ENCODE measurements around the gene RRAGC.
"Not testable (repeated sequence)": the region's sequence is repeated elsewhere in the genome, so short reads cannot be mapped to it uniquely, and the experiment has no call there.

RRAGC gene

GRCh38 chr1:38817267-38818174, 42.1 kb downstream of the RRAGC start:
- no peak for DNase-seq (ENCODE audit: low read depth in 2 of 2)

DNA sequence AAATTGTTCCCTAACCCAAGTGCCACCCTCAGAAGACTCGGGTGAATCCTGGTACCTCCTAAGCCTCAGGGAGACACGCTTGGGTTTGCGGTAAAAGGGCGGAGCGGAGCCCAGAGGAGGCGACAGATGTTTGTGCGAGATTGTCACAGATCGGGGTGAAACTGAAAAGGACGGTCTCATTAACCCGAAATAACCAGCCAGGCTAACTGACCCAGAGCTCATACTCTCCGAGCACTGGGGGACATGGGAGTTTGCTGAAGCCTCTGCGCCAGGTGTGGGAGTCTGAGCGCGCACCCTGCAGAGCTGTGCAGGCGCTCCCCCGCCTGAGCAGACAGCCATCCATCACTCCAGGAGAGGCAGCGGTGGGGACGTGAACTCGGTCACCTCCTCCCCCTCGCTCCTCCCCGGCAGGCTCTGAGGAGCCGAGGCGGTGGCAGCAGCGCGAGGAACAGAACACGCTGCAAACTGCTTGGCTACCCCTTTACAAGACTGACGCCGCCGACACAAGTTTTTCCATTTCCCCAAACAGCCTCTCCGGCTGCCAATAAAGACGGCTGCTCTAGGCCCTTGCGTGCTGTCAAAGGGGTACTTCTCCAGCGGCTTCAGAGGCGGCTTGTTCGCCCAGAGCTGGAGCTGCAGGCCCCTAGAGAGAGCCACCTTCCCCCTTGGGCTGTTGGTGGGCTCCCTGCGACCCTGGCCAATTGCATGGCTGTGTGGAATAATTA, 43.5 kb downstream of the RRAGC start:
- no peak for DNase-seq (ENCODE audit: low read depth in 2 of 2)

- no peak for DNase-seq (ENCODE audit: low read depth in 2 of 2)
Measured at GRCh38 chr1:38814984-38815464, 44.5 kb downstream of the RRAGC start.

DNA sequence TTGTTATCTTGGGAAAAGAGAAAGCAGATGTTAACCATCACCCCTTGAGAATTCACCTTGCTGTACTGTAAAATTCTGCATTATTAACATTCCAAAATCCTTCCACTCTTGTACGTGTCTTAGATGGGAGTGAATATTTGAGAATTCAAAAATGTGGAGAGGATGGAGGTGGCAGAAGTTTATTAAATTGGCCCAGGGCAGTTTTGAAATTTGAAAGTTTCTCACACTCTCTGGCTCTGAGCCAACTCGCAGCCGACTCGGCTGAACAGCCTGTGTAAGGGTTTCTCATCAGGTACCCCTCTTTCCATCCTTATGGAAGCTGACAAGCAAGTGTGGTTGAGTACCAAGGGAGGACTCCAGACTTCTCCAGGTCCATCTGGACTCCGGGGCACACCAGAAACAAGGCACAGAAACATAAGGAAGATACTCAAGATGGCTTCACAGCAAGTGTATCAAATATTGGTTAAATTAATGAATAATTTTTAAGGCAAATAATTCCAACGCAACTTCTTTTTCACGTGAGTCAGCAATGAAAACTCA, 45.1 kb downstream of the RRAGC start:
- no peak for DNase-seq (ENCODE audit: low read depth in 2 of 2)

DNA sequence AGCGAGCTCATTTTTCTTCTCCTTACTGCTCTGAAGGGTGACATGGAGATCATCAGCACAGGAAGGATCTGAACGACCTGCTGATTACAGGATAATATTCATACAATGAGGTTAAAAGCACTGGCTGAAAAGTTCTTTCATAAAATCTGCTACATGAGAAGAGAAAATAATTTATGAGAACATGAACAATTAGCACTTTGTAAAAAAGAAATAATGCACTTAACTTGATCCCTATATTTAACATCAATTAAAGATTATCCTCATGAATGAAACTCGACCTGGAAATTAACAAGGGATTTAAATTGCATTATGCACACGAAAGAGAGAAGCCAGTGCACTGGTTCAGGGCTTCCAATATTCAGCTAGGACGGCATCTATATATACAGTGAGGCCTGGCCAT, 46.6 kb downstream of the RRAGC start:
- DNase-seq (ENCODE audit: low read depth in 2 of 2), result no peak

DNA sequence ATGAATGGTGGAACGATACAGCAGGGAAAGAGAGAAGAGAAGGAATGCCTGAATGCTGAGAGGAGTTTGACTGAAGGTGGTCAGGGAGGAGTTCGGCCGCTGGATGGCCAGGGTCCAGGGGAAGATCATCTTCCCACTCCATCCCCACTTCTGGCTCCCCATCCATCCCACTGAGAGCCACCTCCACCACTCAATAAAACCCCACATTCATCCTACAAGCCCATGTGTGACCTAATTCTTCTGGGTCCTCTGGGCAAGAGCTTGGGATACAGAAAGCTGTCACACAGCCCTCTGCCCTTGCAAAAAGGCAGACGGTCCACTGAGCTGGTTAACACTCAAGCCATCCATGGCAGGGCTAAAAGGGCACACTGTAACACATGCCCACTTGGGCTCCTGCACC, 48.1 kb downstream of the RRAGC start:
- not testable (repeated sequence) for DNase-seq (ENCODE audit: low read depth in 2 of 2)

GRCh38 chr1:38806090-38806489, 53.5 kb downstream of the RRAGC start:
- DNase-seq (ENCODE audit: low read depth in 2 of 2), result no peak

- no peak for DNase-seq (ENCODE audit: low read depth in 2 of 2)
Measured at GRCh38 chr1:38805036-38805435, 54.5 kb downstream of the RRAGC start.

DNA sequence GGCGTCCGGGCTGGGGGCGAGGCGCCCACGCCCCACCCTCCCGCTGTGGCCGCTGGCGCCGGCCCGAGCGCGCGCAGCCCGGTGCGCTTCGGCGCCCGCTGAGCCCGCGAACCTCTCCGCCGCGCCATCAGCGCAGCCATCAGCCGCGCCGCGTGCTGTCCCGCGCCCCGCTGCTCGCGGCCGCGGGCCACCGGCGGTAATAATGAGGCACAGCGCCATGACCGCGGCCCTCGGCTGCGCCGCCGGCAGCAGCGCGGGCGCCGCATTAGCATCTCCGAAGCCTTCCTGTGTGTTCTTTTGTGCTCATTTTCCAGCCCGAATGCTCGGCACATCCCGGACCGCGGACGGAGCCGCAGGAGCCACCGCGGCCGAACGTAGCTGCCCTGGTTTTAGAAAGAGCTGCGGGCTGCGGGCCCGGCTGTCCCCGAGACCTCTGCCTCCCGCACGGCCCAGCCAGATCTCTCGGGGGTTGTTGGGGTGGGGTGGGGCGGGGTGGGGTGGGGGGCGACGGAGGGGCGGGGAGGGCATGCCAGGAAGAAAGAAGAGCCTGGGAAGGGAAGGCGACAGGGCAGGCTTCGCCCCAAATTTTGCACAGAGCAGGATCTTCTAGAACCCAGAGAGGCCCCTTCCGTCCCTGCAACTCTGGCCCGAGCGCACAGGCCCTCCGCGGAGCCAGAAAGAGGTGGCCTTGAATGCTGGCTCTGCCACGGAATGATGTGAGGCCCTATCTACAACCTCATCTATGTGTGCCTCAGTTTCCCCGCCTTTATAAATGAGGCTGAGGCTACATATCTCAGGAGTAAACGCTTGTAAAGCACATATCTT, 55.3 kb downstream of the RRAGC start:
- DNase-seq (ENCODE audit: low read depth in 2 of 2), result no peak

- DNase-seq (ENCODE audit: low read depth in 2 of 2), result no peak
Measured at GRCh38 chr1:38803647-38804046, 55.9 kb downstream of the RRAGC start.

GRCh38 chr1:38800720-38801671, 58.6 kb downstream of the RRAGC start:
- no peak for DNase-seq (ENCODE audit: low read depth in 2 of 2)

- no peak for DNase-seq (ENCODE audit: low read depth in 2 of 2)
Measured at GRCh38 chr1:38793299-38793698, 66.3 kb downstream of the RRAGC start.

- no peak for DNase-seq (ENCODE audit: low read depth in 2 of 2)
Measured at GRCh38 chr1:38791892-38792291, 67.7 kb downstream of the RRAGC start.

DNA sequence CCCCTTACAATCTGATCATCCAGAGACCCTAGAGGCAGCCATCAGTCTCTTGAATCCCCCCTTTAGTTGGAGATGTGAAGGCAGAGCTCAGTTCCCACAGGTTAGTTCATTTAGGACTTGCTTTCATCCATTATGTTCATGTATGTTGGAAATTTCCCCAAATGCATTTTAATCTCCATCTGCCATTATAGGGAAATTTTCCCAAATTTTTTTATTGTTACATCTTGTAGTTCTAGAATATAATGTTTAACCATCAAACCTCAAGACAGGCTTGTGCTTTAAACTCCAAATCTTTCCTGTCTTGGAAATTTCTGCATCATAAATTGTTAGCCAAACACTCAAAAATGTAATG, 68.4 kb downstream of the RRAGC start:
- DNase-seq (ENCODE audit: low read depth in 2 of 2), result no peak

DNA sequence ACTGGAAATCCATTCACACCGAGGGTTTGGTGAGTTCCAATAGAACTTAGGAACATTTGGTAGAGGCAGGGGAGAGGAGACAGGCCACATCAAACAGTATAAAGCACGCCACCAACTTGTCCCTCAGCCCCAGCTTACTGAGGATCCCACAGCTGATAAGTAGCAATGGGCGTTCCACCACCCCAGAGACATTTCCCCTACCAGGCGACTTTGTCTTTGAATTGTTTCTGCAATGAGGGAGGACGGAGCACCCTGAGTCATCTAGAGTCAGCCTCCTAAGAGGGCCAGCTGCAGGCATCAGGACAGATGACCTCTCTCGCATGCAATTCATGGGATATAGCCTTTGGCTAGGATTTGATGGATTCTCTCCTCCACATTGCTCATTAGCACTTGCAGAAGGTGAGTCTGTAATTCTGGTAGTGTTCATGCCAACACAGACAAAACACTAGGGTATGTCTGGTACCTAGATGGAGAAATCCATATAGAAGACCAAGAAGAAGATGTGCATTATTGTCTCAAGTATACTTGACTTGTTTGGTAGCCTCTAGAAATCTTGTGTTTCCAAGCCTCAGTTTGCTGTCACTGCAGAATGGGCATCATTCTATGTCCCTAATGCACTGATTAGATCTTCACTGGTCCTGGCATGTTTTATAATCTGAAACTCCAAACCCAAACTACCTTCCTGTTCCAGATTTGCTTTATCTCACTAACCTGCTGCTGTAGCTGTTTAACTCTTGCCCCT, 69.0 kb downstream of the RRAGC start:
- DNase-seq (ENCODE audit: low read depth in 2 of 2), result no peak

DNA sequence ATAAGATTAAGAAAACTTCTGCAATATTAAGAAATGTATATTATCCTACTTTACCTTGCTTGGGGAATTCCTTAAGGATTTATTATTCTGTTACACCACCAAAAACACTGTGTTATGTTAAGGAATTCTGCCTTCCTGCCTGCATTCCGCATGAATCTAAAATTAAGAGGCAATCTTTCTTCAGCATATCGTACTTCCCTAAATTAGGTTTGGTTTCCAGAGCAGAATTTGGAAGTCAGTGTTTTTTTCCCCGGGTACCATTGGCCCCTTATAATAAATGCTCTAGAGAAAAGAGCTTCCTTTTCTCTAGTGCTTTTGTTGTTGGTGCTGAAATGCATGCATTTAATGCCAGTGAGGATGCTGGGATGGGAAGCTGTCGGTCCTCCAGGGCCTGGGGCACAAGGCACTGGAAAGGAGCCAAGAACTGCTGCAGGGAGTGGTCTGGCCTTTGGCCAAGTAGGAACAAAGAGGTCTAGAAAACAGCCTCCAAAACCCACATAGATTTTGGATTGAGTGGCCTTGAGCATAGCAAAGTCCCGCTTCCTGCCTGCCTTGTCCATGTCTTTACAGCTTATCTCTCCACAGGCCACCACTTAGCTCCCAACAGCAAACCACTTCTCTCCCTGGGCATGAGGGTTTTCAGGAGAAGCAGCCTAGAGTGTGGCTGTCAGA, 69.9 kb downstream of the RRAGC start:
- no peak for DNase-seq (ENCODE audit: low read depth in 2 of 2)

DNA sequence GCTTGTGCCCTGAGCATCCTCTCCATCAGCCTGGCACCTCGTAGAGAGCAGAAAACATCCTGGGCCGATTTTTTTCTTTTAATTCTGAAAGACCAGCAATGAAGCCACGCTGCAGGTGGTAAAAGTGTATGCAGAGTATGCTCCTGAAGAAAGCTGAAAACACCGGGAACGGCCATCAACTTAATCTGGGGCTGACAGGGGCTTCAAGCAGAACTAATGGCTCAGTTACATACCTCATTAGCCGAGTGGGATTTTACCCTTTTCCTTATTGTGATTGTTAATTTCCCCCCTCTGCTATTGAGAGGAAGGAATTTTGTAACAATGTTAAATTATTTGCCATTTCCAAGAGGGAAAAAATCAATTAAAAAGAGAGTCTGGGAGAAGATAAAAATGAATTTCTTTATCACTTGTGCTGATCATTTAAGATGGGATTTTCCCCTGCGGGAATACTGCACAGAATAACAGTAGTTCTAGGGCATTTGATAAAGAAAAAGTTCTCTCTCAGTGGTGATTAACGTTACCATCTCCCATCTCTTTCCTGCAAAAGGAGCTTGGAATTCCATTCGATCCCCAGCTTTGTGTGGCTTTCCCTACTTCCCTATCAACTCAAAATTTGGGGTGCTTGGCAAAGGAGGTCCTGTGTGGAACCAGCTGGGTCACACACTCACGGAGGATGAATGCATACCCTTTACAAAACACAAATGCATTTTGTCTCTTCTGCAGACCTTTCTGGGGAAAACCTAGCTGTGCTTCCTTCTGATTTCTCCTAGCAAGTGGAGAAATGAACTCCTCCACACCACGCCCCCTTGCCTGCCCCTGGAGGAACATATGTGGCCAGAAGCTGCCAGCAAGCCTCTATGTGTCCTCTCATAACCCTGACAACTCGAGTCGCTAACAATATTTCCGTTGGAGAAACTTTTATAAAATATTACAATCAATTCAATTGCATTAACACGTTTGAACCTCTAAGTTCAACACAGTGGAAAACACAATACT, 70.9 kb downstream of the RRAGC start:
- DNase-seq (ENCODE audit: low read depth in 2 of 2), result no peak
